ENCODE results near the gene SLC25A43.
"Not testable (repeated sequence)": the region's sequence is repeated elsewhere in the genome, so short reads cannot be mapped to it uniquely, and the experiment has no call there.

Gene SLC25A43

GRCh38 chrX:119427795-119428185 lies 28.7 kb downstream of the SLC25A43 start:
- no peaks in the 10 kb centered on the region for H3K4me1 ChIP-seq (ENCODE audit: insufficient read depth, low read length)
- no peak overlapping the region for H3K9ac ChIP-seq (ENCODE audit: low read length)
- no peaks in the 10 kb centered on the region for H3K27me3 ChIP-seq (ENCODE audit: control insufficient read depth in 1 of 2, insufficient read depth in 2 of 2, low read length in 2 of 2)
- no peaks in the 10 kb centered on the region for H3K36me3 ChIP-seq (ENCODE audit: insufficient read depth, low read length)
- no peak overlapping the region for H3K4me3 ChIP-seq (ENCODE audit: low read depth in 1 of 2, low read length in 2 of 2)
- no peaks in the 10 kb centered on the region for H3K9me3 ChIP-seq (ENCODE audit: low read length)
- H3K27ac ChIP-seq (ENCODE audit: low read depth, low read length), result no peak overlapping the region

GRCh38 chrX:119429471-119429870 lies 30.3 kb downstream of the SLC25A43 start:
- H3K4me3 ChIP-seq (ENCODE audit: low read depth in 1 of 2, low read length in 2 of 2), result no peak overlapping the region
- no peaks in the 10 kb centered on the region for H3K4me1 ChIP-seq (ENCODE audit: insufficient read depth, low read length)
- no peak overlapping the region for H3K27ac ChIP-seq (ENCODE audit: low read depth, low read length)
- no peaks in the 10 kb centered on the region for H3K27me3 ChIP-seq (ENCODE audit: control insufficient read depth in 1 of 2, insufficient read depth in 2 of 2, low read length in 2 of 2)
- no peak overlapping the region for H3K9ac ChIP-seq (ENCODE audit: low read length)
- H3K36me3 ChIP-seq (ENCODE audit: insufficient read depth, low read length), result no peaks in the 10 kb centered on the region
- no peaks in the 10 kb centered on the region for H3K9me3 ChIP-seq (ENCODE audit: low read length)

GRCh38 chrX:119441295-119441694 lies 42.2 kb downstream of the SLC25A43 start:
- H3K9ac ChIP-seq (ENCODE audit: low read length); H3K4me3 ChIP-seq (ENCODE audit: low read depth in 1 of 2, low read length in 2 of 2); H3K27me3 ChIP-seq (ENCODE audit: control insufficient read depth in 1 of 2, insufficient read depth in 2 of 2, low read length in 2 of 2); H3K4me1 ChIP-seq (ENCODE audit: insufficient read depth, low read length); H3K36me3 ChIP-seq (ENCODE audit: insufficient read depth, low read length); H3K27ac ChIP-seq (ENCODE audit: low read depth, low read length); H3K9me3 ChIP-seq (ENCODE audit: low read length): not testable (repeated sequence)

DNA sequence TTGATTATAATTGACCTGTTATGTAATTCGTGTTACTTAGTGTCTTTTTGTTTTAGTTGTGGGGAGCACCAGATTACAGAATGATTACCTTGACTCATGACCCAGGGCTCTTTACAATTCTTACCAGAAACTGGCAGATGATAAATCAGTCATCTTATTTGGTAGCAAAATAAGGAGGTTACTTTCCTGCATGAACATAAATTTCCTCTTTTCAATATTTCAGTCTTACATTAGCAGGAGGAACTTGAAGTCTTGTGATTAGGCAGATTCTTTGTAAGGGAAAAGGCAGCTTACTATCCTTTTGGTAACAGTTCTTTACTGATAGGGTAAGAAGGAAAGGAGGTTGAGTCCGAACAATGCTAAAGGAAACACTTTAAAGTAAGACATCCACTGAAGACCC lies 43.1 kb downstream of the SLC25A43 start:
- H3K9ac ChIP-seq (ENCODE audit: low read length), result no peak overlapping the region
- H3K27ac ChIP-seq (ENCODE audit: low read depth, low read length), result no peak overlapping the region
- no peaks in the 10 kb centered on the region for H3K36me3 ChIP-seq (ENCODE audit: insufficient read depth, low read length)
- H3K9me3 ChIP-seq (ENCODE audit: low read length), result no peaks in the 10 kb centered on the region
- H3K4me3 ChIP-seq (ENCODE audit: low read depth in 1 of 2, low read length in 2 of 2), result no peak overlapping the region
- H3K27me3 ChIP-seq (ENCODE audit: control insufficient read depth in 1 of 2, insufficient read depth in 2 of 2, low read length in 2 of 2), result peaks cover 0 to 3% of the 10 kb centered on the region in 2 donors
- no peaks in the 10 kb centered on the region for H3K4me1 ChIP-seq (ENCODE audit: insufficient read depth, low read length)

- H3K36me3 ChIP-seq (ENCODE audit: insufficient read depth, low read length), result no peaks in the 10 kb centered on the region
- H3K4me3 ChIP-seq (ENCODE audit: low read depth in 1 of 2, low read length in 2 of 2), result no peak overlapping the region
- H3K9me3 ChIP-seq (ENCODE audit: low read length), result no peaks in the 10 kb centered on the region
- H3K9ac ChIP-seq (ENCODE audit: low read length), result no peak overlapping the region
- no peaks in the 10 kb centered on the region for H3K4me1 ChIP-seq (ENCODE audit: insufficient read depth, low read length)
- H3K27me3 ChIP-seq (ENCODE audit: control insufficient read depth in 1 of 2, insufficient read depth in 2 of 2, low read length in 2 of 2), result peaks cover 0 to 4% of the 10 kb centered on the region in 2 donors
- no peak overlapping the region for H3K27ac ChIP-seq (ENCODE audit: low read depth, low read length)
Observed at GRCh38 chrX:119453202-119453601, 54.1 kb downstream of the SLC25A43 start.

DNA sequence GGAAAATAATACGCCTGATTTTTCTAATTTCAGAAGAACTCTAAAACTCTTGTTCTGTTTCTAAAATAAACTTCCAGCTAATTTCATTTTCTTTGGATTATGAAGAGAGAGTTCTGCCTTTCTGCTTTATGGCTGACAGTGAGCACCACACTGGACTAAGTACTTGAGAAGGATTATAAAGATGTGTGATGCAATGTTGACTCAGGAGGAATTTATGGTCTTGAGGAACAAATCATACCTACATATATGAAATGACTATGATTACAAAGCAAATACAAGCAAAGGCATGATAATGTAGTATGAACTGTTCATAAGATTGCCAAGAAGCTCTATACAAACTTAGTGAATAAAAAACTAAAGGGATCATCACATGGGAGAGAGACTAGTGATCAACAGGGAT lies 56.1 kb downstream of the SLC25A43 start:
- Histone ChIP-seq H3K27me3 (ENCODE audit: control insufficient read depth in 1 of 2, insufficient read depth in 2 of 2, low read length in 2 of 2) (peaks cover 0 to 4% of the 10 kb centered on the region in 2 donors), H3K4me3 (ENCODE audit: low read depth in 1 of 2, low read length in 2 of 2) (no peak overlapping the region), H3K9me3 (ENCODE audit: low read length) (no peaks in the 10 kb centered on the region), H3K4me1 (ENCODE audit: insufficient read depth, low read length) (no peaks in the 10 kb centered on the region), H3K27ac (ENCODE audit: low read depth, low read length) (no peak overlapping the region), H3K36me3 (ENCODE audit: insufficient read depth, low read length) (no peaks in the 10 kb centered on the region), H3K9ac (ENCODE audit: low read length) (no peak overlapping the region)

DNA sequence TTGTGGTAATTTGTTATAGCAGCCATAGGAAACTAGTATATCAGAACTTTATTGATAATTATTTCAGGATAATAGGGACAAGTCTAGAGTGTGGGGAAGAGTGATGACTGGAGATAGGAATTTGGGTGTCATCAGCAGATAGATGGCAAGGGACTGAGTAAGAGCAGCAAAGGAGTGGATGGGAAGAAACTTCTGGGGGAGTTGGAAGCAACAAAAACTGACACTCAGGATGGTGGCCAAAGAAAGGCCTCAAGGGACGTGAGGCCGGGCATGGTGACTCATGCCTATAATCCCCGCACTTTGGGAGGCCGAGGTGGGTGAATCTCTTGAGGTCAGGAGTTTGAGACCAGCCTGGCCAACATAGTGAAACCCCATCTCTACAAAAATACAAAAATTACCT lies 60.0 kb downstream of the SLC25A43 start:
- no peaks in the 10 kb centered on the region for H3K9me3 ChIP-seq (ENCODE audit: low read length)
- no peak overlapping the region for H3K9ac ChIP-seq (ENCODE audit: low read length)
- no peaks in the 10 kb centered on the region for H3K27me3 ChIP-seq (ENCODE audit: control insufficient read depth in 1 of 2, insufficient read depth in 2 of 2, low read length in 2 of 2)
- no peaks in the 10 kb centered on the region for H3K36me3 ChIP-seq (ENCODE audit: insufficient read depth, low read length)
- H3K4me1 ChIP-seq (ENCODE audit: insufficient read depth, low read length), result no peaks in the 10 kb centered on the region
- H3K27ac ChIP-seq (ENCODE audit: low read depth, low read length), result no peak overlapping the region
- no peak overlapping the region for H3K4me3 ChIP-seq (ENCODE audit: low read depth in 1 of 2, low read length in 2 of 2)

DNA sequence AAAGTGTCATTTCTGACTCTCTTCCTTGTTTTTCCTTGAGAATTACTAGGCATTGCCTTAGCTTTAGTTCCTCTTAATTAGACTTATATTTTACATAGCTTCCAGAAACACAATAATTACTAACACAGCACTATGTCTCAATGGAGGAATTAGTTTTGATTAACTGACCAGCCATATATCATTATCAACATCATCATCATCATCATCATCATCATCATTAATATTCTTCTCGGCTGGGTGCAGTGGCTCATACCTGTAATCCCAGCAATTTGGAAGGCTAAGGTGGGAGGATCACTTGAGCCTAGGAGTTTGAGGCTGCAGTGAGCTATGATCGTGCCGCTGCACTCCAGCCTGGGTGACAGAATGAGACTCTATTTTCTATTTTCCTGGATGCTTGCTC lies 66.4 kb downstream of the SLC25A43 start:
- no peaks in the 10 kb centered on the region for H3K27me3 ChIP-seq (ENCODE audit: control insufficient read depth in 1 of 2, insufficient read depth in 2 of 2, low read length in 2 of 2)
- no peak overlapping the region for H3K9ac ChIP-seq (ENCODE audit: low read length)
- H3K36me3 ChIP-seq (ENCODE audit: insufficient read depth, low read length), result peaks cover 4% of the 10 kb centered on the region
- H3K4me3 ChIP-seq (ENCODE audit: low read depth in 1 of 2, low read length in 2 of 2), result no peak overlapping the region
- H3K27ac ChIP-seq (ENCODE audit: low read depth, low read length), result no peak overlapping the region
- H3K4me1 ChIP-seq (ENCODE audit: insufficient read depth, low read length), result peaks cover 4% of the 10 kb centered on the region
- no peaks in the 10 kb centered on the region for H3K9me3 ChIP-seq (ENCODE audit: low read length)

GRCh38 chrX:119466970-119467369 lies 67.8 kb downstream of the SLC25A43 start:
- Histone ChIP-seq H3K4me1 (ENCODE audit: insufficient read depth, low read length) (peaks cover 4% of the 10 kb centered on the region), H3K9me3 (ENCODE audit: low read length) (no peaks in the 10 kb centered on the region), H3K27ac (ENCODE audit: low read depth, low read length) (no peak overlapping the region), H3K27me3 (ENCODE audit: control insufficient read depth in 1 of 2, insufficient read depth in 2 of 2, low read length in 2 of 2) (no peaks in the 10 kb centered on the region), H3K36me3 (ENCODE audit: insufficient read depth, low read length) (peaks cover 7% of the 10 kb centered on the region), H3K9ac (ENCODE audit: low read length) (no peak overlapping the region), H3K4me3 (ENCODE audit: low read depth in 1 of 2, low read length in 2 of 2) (no peak overlapping the region)

- Histone ChIP-seq H3K27ac (ENCODE audit: low read depth, low read length) (no peak overlapping the region), H3K27me3 (ENCODE audit: control insufficient read depth in 1 of 2, insufficient read depth in 2 of 2, low read length in 2 of 2) (no peaks in the 10 kb centered on the region), H3K9me3 (ENCODE audit: low read length) (no peaks in the 10 kb centered on the region), H3K9ac (ENCODE audit: low read length) (no peak overlapping the region), H3K4me3 (ENCODE audit: low read depth in 1 of 2, low read length in 2 of 2) (peak overlapping the region in 1 of 2 donors; percentile 68), H3K36me3 (ENCODE audit: insufficient read depth, low read length) (peaks cover 7% of the 10 kb centered on the region), H3K4me1 (ENCODE audit: insufficient read depth, low read length) (peaks cover 4% of the 10 kb centered on the region)
Observed at GRCh38 chrX:119467433-119467832, 68.3 kb downstream of the SLC25A43 start.

- peak within 1 kb of the TSS; percentile 52 to 68 for H3K4me3 ChIP-seq (ENCODE audit: low read depth in 1 of 2, low read length in 2 of 2)
- H3K27ac ChIP-seq (ENCODE audit: low read depth, low read length), result peak within 1 kb of the TSS; percentile 97
- H3K9ac ChIP-seq (ENCODE audit: low read length), result peak within 1 kb of the TSS; percentile 89
- H3K9me3 ChIP-seq (ENCODE audit: low read length), result no peaks in the 10 kb centered on the region
- peaks cover 4% of the 10 kb centered on the region for H3K4me1 ChIP-seq (ENCODE audit: insufficient read depth, low read length)
- peaks cover 7% of the 10 kb centered on the region for H3K36me3 ChIP-seq (ENCODE audit: insufficient read depth, low read length)
- H3K27me3 ChIP-seq (ENCODE audit: control insufficient read depth in 1 of 2, insufficient read depth in 2 of 2, low read length in 2 of 2), result no peaks in the 10 kb centered on the region
Observed at GRCh38 chrX:119467842-119468550, 68.9 kb downstream of the SLC25A43 start, which contains the start of gene SLC25A5. SLC25A5 (plus strand) TSS chrX:119468444; CDS start chrX:119468516, 72 bp downstream.
